HT1080 (cell line): ENCODE measurements around the gene CD44. TPM values are rescaled to one million over a fixed set of nuclear protein-coding genes. Genes with fewer than 3 reads are reported as not detected.
A peak's percentile ranks its signal among the peaks of the same experiment; 100 is the strongest.

ENCODE experiments used
- DNase-seq: peaks from one replicate; pipeline ENCODE4 v3.0.0-alpha.2; 2015; ENCODE audit warnings: low read depth
- total RNA-seq: library from RNA; depleted of rRNA; stranded (reverse); fragments of >200 nt; shearing (Covaris generic); gene quantifications from 2 replicates; pipeline ENCODE4 v1.2.3, GENCODE V29; 2014

Gene CD44
- total RNA-seq, 1 experiment from 2014 or later = 492 TPM

- DNase-seq = no peak
Observed at GRCh38 chr11:35173616-35174566, 34.9 kb downstream of the CD44 start.

DNA sequence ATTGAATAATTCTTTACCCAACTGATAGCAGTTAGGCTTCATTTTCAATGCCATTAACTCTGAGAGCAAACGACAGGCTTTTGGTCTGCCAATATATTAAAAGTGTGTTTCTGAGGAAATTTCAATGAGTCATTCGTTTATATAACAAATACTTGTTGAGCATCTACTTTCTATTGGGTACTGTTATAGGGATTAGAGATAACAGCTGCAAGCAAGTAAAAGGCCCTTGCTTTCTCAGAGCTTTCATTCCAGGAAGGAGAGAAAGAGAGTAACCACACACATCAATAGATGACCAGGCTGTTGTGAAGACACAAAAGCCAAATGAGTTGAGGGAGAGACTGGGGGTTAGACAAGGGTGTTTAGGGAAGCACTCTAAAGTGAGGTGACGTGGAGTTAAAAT is 35.7 kb downstream of the CD44 start:
- DNase-seq = peak; percentile 70

DNA sequence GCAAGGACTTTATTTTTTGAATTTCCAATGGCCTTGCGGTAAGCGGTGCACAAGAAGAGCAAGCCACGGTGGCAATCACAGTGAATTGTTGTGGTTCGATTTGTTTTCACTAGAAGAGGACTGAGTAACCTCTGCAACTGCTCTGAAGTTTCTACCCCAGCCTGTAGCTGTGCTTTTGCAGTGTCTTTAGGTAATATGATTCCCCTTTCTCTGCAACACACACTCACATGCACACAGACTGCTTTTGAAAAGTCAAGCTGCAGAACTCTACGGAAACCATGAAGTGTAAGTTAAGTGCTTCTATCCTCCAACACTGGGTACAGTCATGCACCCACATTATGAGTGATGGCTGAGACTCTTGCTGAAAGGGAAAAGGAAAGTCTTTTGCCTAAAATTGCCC is 38.4 kb downstream of the CD44 start:
- DNase-seq = no peak

DNA sequence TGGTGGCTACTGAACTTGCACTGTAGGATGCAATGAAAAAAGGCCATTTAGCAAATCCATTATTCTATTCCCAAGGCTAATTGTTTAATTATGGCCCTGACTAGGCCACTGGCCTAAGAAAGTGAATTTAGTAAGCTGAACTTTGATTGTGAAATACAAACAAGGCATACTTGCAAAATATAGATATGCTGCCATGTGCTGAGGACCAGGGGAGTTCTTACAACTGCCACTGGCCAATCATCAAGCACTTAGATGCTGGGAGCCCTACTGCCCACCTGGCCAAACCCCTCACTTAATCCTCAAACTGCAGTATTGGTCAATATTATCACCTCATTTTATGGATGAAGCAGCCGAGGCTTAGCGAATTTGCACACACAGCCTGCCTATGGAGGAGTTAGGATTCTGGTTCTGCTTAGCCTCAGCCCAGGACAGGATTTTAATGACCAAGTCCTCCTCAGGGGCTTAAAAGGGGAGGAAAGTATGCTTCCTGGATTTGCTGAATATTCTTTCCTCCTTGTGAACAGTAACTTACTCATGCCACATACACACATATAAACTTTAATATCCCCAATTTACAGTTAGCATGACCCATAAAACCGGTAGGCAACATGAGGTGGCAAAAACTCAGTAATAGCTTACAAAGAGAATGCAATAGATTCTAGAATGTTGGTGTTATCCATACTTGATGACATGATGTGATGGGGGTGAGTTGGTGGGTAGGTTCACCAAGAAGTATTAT is 39.3 kb downstream of the CD44 start:
- no peak for DNase-seq

GRCh38 chr11:35178873-35179272 is 39.9 kb downstream of the CD44 start:
- DNase-seq = peak; percentile 34

DNA sequence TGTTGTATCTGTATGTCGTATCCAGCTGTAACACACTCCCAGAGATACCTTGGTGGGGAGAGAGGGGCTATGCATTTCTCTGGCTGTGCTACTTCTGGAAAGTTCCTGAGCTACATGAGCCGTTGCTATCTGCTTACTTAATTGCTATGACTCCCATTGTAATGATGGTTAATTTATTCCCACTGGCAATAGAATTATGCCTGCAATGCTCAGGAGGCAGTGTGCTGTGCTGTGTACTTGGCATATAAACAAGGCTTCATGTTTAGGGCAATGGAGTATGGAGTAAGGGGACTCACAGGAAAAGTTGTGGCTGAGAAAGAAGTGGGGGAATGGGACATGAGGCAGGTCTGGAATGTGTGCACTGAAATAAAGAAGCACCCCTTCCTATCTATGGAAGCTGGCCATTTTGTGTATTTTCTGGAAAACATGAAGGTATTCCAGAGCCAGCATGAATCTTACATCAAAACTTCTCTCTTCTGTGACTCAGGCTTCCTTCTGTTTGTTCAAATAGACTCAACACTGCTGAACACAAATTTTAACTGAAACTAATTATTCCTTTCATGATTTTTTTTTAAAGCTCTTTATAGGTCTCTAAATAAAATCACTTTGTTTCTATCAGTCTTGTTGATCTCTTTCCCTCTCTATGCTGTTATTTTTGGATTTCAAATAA is 40.6 kb downstream of the CD44 start:
- peak; percentile 44 for DNase-seq

DNA sequence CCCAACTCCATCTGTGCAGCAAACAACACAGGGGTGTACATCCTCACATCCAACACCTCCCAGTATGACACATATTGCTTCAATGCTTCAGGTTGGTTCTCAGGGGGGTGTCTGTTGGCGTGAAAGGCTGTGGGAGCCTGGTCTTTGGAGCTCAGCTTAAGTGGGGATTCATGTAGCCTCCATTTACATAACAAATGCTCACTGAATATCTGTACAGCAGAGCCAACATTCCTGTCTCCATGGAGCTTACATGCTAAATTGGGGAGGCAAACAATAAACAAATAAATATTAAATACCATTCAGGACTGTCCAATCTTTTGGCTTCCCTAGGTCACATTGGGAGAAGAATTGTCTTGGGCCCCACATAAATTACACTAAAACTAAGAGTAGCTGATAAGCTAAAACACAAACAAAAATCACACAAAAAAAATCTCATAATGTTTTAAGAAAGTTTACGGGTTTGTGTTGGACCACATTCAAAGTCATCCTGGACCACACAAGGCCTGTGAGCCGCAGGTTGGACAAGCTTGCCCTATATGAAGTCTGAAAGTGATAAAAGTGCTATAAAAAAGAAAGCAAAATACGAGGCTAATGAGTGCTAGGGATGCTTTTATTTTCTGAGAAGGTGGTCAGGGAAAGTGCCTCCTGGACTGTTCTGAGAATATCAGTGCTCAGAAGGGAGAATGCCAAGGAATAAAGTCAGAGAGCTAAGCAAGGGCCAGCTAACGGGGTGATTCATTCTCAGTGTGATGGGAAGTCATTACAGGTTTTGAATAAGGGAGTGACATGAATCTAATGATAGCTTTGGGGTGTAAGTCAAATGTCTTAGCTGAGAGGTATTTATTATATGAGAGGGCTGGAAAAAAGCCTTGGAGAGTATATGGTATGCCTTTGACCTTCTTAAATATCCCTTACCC is 41.6 kb downstream of the CD44 start:
- peak; percentile 55 for DNase-seq

DNA sequence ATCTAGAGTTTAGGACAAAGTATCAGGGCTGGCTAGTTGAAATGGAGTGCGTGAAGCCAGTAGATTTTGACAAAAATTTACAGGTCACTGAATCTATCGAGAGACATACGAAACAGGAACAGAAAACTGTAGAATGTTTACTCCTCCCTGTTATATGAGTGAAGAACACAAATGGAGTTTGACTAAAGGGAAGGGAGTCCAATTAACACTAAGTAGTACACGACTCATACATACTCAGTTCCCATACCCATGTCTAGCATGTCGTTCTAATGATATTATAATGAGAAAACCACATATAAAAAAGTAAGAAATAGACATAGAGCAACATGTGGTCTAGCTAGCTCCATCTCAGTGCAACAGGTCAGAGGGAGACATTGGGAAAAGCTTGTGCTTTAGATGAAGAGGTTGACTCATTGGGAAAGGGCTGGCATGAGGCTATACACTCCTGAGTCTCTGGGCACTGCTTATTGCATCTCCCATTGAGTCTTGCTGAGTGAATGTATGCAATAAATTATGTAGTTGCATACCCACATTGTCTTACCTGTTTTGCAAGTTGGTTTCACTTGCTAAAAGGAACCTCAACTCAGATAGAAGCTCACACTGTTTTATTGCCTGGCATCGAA is 43.5 kb downstream of the CD44 start:
- no peak for DNase-seq

DNA sequence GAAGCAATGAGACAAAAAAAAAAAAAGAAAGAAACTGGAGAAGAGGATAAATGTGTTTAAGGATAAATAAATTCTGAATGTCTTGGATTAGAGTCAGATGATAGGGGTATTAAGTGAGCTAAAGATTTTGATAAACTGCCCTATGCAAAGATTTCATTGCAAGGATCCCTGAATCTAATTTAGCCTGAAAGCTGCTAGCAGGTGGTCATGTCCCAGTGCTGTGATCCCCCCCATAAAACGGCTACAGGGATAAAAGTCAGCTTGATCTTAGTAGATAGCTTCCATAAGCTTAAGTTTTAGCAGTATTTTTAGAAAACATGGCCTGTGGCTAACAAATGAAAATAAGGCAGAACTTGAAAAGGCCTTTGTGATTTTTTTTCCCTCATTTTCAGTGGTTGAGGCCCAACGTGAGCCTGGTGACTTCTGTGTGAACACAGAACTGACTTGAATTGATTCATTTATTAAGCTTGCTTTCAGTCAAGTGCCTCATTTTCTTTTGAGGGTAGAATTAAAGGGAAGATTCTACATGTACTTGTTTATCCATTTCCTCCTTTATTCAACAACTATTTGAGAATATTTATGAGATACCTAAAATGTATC is 44.5 kb downstream of the CD44 start:
- DNase-seq = no peak

DNA sequence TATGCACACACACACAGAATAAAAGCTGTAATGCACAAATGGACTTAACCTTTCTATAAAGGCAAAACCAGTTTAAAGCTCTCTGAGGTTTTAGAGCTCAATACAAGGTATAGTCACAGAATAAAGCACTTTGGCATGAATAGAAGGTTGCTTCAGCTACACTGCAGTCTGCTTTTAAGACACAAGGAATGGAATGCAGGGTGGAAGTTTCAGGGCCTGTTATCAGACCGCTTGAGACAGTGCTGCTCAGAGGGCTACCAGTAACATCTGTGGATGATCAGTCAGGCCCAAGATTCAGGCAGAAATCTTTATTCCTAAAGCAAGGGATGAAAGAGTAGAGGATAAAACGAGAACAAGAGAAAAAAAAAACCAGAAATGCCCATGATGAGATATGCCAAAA is 46.7 kb downstream of the CD44 start:
- DNase-seq = no peak

DNA sequence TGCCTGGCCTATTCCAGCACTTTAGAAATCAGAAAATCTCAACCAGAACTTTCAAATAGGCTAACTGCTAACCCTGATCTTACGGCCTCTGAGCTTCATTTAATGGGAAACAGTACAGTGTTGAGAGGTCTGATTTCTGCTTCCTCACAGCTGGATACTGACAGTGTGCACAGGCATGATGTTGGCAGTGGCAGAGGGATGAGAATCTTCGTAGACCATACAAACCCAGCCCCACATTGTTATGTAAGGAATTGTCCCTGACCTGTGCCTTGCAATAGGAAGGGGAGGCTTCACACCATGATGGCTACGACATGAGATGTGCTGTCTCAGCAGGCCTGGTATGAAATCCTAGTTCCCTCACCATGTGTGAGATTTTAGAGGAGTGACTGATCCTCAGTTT is 49.0 kb downstream of the CD44 start:
- DNase-seq = no peak

- DNase-seq = no peak
Observed at GRCh38 chr11:35190804-35191348, 51.9 kb downstream of the CD44 start.

DNA sequence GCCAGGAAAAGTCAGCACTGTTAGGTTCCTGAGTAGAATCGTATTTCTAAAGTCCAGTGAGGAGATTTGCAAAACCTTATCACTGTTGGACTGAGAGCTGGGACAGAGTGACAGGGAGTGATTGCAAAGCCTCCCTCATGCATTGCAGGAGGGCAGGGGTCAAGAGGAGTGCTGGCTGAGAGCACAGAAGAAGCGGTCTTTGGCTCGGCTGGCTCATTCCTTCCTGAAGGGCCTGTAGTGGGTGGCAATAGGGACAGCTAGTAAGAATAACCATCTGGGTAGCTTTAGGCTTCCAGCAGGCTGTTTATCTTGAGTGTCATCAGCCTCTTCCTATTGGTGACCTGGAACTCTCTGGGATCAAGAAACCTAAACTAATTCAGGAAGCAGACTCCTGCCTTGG is 53.4 kb downstream of the CD44 start:
- no peak for DNase-seq

DNA sequence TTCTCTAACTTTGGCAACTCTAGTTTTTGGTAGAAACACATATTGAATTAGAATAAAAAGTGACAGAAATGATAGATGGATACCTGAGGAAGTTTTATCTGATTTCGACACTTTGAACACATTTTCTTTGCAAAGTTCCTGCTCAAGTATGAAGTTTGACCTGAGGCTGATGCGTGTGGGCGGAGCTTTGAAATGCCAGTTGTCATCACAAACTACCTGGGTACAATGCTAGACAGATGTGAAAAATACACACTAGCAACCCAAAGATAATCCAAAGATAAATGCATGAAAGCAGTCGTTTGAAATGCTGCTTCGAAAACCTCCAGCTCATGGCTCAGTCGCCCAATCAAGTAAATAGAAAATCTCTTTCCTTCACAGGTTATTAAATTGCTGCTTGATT is 54.8 kb downstream of the CD44 start:
- DNase-seq = no peak

DNA sequence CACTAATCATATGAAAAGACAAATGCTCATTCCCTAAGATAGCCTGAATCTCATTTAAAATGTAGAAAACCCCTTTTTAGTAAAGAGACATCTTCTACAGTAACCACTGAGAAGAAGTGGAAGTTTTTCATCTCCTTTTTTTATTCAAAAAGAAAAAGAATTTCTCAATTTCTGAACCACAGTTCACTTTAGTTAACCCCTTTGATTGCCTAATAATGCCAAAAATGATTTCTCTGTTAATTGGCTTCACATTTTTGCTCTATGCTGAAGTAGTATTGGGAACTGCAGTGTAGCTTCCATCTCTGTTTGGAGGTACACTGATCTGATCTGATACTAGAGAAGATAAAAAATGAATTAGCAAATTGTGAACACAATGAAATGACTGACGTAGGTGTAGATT is 58.3 kb downstream of the CD44 start:
- no peak for DNase-seq

DNA sequence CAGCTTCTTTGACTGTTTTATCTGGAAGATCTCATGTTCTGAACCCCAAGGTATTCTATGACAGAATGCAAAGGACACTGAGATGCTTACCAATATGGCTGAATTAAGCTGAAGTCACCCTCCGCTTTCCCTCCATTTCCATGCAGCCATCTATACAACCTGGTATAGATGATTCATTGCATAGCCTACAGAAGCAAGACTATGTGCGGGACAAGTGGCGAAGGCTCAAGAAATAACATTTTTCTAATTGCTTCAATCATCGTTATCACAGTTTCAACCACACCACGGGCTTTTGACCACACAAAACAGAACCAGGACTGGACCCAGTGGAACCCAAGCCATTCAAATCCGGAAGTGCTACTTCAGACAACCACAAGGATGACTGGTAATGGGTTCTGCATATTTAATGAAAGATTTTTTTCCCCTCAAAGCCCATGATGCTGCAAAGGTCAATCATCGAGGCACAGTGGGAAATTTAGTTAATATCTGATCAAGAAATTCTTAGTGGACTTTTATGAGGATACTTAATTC is 61.9 kb downstream of the CD44 start:
- DNase-seq = no peak

DNA sequence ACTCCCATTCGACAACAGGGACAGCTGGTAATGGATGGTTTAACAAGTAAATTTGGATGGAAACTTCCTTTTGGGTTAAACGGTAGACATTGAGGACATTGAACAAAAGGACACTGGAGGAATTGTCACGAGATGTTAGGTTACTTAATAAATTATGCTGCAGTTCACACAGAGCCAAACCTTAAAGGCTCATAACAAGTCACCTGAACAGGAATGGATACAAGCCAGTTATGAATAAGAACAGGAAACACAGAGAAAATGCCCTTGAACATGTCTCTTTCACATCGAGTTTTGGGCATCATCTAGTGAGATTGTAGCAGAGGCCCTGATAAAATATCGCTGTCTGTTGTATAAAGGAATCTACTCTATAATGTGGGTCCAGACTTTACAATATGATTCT is 65.6 kb downstream of the CD44 start:
- DNase-seq = no peak

DNA sequence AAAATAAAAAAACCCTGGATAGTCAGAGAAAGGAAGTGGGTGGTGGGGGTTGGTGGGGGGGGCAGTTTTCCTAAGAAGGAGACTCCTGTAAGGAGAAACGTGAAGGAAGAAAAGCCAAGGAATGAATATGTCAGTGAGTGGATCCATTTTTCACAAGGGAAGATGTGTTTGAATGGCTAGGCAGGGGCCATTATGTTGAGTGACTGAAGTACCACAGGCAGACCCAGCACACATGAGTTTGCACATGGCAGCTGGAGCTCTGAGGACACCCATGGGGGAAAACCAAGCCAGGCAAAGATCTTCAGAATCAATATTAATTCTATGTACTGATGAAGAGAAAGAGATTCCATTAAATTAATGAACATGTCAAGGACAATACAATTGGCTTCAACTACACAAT is 67.6 kb downstream of the CD44 start:
- no peak for DNase-seq
